HepG2 (cell line): ENCODE results near the gene USF1. TPM values are rescaled to one million over a fixed set of nuclear protein-coding genes. Genes with fewer than 3 reads are reported as not detected.

Experiments used
- ATAC-seq: fragments of 200-7000 bp; cut with Tn5 transposase; 3 replicates; pipeline ENCODE4 v1.9.1; 2020; ENCODE audit warnings: mild to moderate bottlenecking, moderate library complexity
- BruUV-seq: library from RNA; stranded (reverse); fragments of 400-500 nt; replicated peaks from 2 replicates; lab custom pipeline; 2021; lab: Mats Ljungman, UMichigan
- CTCF ChIA-PET: fragments of 300-600 bp; formaldehyde crosslinking; extraction: SDS; loops from one replicate; lab custom pipeline; 2021; ENCODE audit warnings: low total read pairs, inconsistent platforms, low intra/inter-chr PET ratio; lab: Yijun Ruan, JAX
- POLR2A ChIA-PET: fragments of 350-600 bp; sonication (Branson Sonifier 250); formaldehyde crosslinking; loops from one replicate; lab custom pipeline; 2020; ENCODE audit warnings: antibody characterized with exemption, inconsistent platforms; lab: Yijun Ruan, JAX
- DNase-seq: peaks from one replicate; pipeline ENCODE4 v3.0.0-alpha.2; 2015; ENCODE audit warnings: low spot score
- FAIRE-seq: peaks from 3 replicates; lab custom pipeline; 2011; peaks lifted over from hg19 to GRCh38; lab: Jason Lieb, UNC
- H2AFZ ChIP-seq: one replicate; pipeline ENCODE4 v1.6.1; 2011; ENCODE audit warnings: low read length, inconsistent platforms
- H3K27ac ChIP-seq: fragments of 300-600 bp; 3 replicates; pipeline ENCODE4 v1.8.0; 2011; ENCODE audit warnings: mixed run types, mild to moderate bottlenecking, mixed read lengths, low read length, inconsistent platforms; ENCODE audit not compliant: insufficient read depth; ENCODE audit errors: extremely low read length
- H3K27me3 ChIP-seq, 2 experiments: fragments of 200-600 bp in 1 of 2; 2 replicates in 1 of 2; 3 replicates in 1 of 2; pipeline versions ENCODE4 v1.6.0 to v1.8.0; 2011; ENCODE audit warnings: low read length in 2 of 2, mild to moderate bottlenecking in 2 of 2, moderate library complexity in 2 of 2, inconsistent platforms in 1 of 2; ENCODE audit not compliant: insufficient read depth in 2 of 2, control insufficient read depth in 1 of 2
- H3K36me3 ChIP-seq, 2 experiments: fragments of 200-600 bp in 1 of 2; replicated peaks in 1 of 2; 2 replicates in 1 of 2; 3 replicates in 1 of 2; pipeline versions ENCODE4 v1.5.1 to v1.8.0; 2011; ENCODE audit warnings: low read length in 2 of 2, inconsistent platforms in 1 of 2; ENCODE audit not compliant: insufficient read depth in 2 of 2, control insufficient read depth in 1 of 2
- H3K4me1 ChIP-seq: 2 replicates; pipeline ENCODE4 v1.5.1; 2012; ENCODE audit warnings: low read length, inconsistent platforms; ENCODE audit not compliant: insufficient read depth
- H3K4me2 ChIP-seq: 2 replicates; pipeline ENCODE4 v1.6.0; 2011; ENCODE audit warnings: low read depth, low read length, inconsistent platforms
- H3K4me3 ChIP-seq, 3 experiments: fragments of 200-600 bp in 1 of 3; sonication (generic), shearing (Covaris generic) in 1 of 3; replicated peaks in 1 of 3; 2 replicates each; pipeline ENCODE4 v1.5.1; 2011 to 2016; ENCODE audit warnings: low read length in 3 of 3, inconsistent platforms in 2 of 3, low read depth in 2 of 3, mild to moderate bottlenecking in 2 of 3, control low read depth in 1 of 3, mixed read lengths in 1 of 3; ENCODE audit not compliant: insufficient read depth in 1 of 3
- H3K79me2 ChIP-seq: one replicate; pipeline ENCODE4 v1.6.1; 2011; ENCODE audit warnings: low read length, inconsistent platforms; ENCODE audit not compliant: insufficient read depth
- H3K9ac ChIP-seq: 2 replicates; pipeline ENCODE4 v1.6.0; 2011; ENCODE audit warnings: mild to moderate bottlenecking, low read depth, low read length, inconsistent platforms; ENCODE audit not compliant: insufficient read depth
- H3K9me3 ChIP-seq: 2 replicates; pipeline ENCODE4 v1.5.1; 2012; ENCODE audit warnings: mild to moderate bottlenecking, low read length
- H4K20me1 ChIP-seq: 2 replicates; pipeline ENCODE4 v1.6.0; 2011; ENCODE audit warnings: inconsistent platforms, mild to moderate bottlenecking, low read length, moderate library complexity; ENCODE audit not compliant: insufficient read depth
- JUND ChIP-seq: sonication (generic); formaldehyde crosslinking; IDR thresholded peaks from 2 replicates; pipeline ENCODE4 v1.8.0; 2022; ENCODE audit warnings: mild to moderate bottlenecking, missing genetic modification reagents
- NCOA1 ChIP-seq: sonication (generic); formaldehyde crosslinking; IDR thresholded peaks from 2 replicates; pipeline ENCODE4 v1.9.0; 2021; ENCODE audit warnings: missing genetic modification reagents
- NCOA5 ChIP-seq: sonication (generic); formaldehyde crosslinking; IDR thresholded peaks from 2 replicates; pipeline ENCODE4 v1.4.0; 2020; ENCODE audit warnings: missing genetic modification reagents
- NFKB2 ChIP-seq: sonication (generic); formaldehyde crosslinking; IDR thresholded peaks from 2 replicates; pipeline ENCODE4 v1.4.0; 2020; ENCODE audit warnings: missing genetic modification reagents, borderline replicate concordance
- RBFOX2 ChIP-seq: fragments of 200-400 bp; formaldehyde crosslinking; IDR thresholded peaks from 2 replicates; pipeline ENCODE4 v1.6.1; 2017; ENCODE audit warnings: low read depth, mild to moderate bottlenecking, low read length
- YEATS2 ChIP-seq: sonication (generic); formaldehyde crosslinking; IDR thresholded peaks from 2 replicates; pipeline ENCODE4 v1.4.0; 2020; ENCODE audit warnings: missing genetic modification reagents, borderline replicate concordance
- ZBTB14 ChIP-seq: sonication (generic); formaldehyde crosslinking; IDR thresholded peaks from 2 replicates; pipeline ENCODE4 v1.4.0; 2020; ENCODE audit warnings: missing genetic modification reagents
- ZBTB3 ChIP-seq: sonication (generic); formaldehyde crosslinking; IDR thresholded peaks from 2 replicates; pipeline ENCODE4 v1.4.0; 2020; ENCODE audit warnings: low read depth, mild to moderate bottlenecking, moderate library complexity, missing genetic modification reagents, borderline replicate concordance
- ZNF329 ChIP-seq: sonication (generic); formaldehyde crosslinking; IDR thresholded peaks from 2 replicates; pipeline ENCODE4 v1.9.0; 2021; ENCODE audit warnings: low read depth, mild to moderate bottlenecking, missing genetic modification reagents
- ZNF761 ChIP-seq: sonication (generic); formaldehyde crosslinking; conservative IDR thresholded peaks from 2 replicates; pipeline ENCODE4 v1.4.0; 2020; ENCODE audit warnings: mild to moderate bottlenecking, missing genetic modification reagents
- in situ Hi-C: cut with HindIII; loops from 2 replicates; pipeline ENCODE4 v1.10.0; 2017; ENCODE audit warnings: low pct_unique_long_range_greater_than_20kb; ENCODE audit not compliant: extremely low pct_ligation_motif_present
- intact Hi-C: fragments of 100-400 bp; cut with micrococcal nuclease; formaldehyde crosslinking; loops from one replicate; pipeline ENCODE4 v1.10.0; 2022; ENCODE audit not compliant: unreplicated experiment
- polyA plus RNA-seq, 8 experiments: library from polyadenylated mRNA; depleted of rRNA in 3 of 8; stranded (reverse) in 7 of 8; unstranded in 1 of 8; fragments of >200 nt; fragmentation: Illumina TruSeq in 4 of 8; extraction: Trizol in 4 of 8; gene quantifications; 2 replicates each; pipeline versions ENCODE4 v1.2.1 to v1.2.3, GENCODE V29; 2011 to 2016; ENCODE audit warnings: low read depth in 4 of 8, missing spikeins in 1 of 8, mixed read lengths in 1 of 8; ENCODE audit not compliant: insufficient read depth in 1 of 8
- total RNA-seq, 5 experiments: library from RNA; depleted of rRNA; stranded (reverse); fragments of >200 nt; fragmentation: Illumina TruSeq; extraction: Trizol; gene quantifications; 2 replicates each; pipeline ENCODE4 v1.2.3, GENCODE V29; 2016; ENCODE audit warnings: low read depth in 1 of 5

USF1 gene
- total and polyA plus RNA-seq, 2 of the 13 experiments (the other 11 are each of a cell fraction or from before 2014, with no cell fraction given) = 26.9 to 39.4 TPM

DNA sequence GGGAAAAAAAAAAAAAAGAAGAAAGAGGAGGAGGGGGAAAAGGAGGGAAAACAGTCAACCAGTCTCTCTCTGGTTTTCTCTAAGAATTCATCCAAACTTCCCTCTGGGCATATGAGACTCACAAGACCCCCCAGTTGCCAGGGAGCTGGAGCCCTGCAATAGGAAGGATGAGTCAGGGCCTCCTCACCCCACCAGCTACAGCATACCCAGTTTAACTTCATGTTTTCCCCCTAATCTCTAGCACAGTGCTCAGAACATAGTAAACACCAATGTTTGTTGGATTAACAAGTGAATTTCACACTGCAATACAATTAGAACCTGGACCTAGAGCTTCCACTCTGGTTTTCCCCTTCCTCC is 32.7 kb downstream of the USF1 start:
- FAIRE-seq (no peak), ATAC-seq (peak; percentile 8; the same call in 2 of the 3 replicates), DNase-seq (no peak)
- no peaks in the 10 kb centered on the region for H3K9me3 ChIP-seq
- H3K79me2 ChIP-seq = peaks cover 55% of the 10 kb centered on the region
- peak overlapping the region; percentile 44 to 65 (median 51) for H3K4me3 ChIP-seq
- H3K9ac ChIP-seq = peak overlapping the region; percentile 69
- CTCF ChIA-PET = no interaction called here
- no peaks in the 10 kb centered on the region for H3K36me3 ChIP-seq
- no peak overlapping the region for H2AFZ ChIP-seq
- intact Hi-C loops = loop anchor here (1.0 kb wide), 1 partner anchor 8 kb away; the partner anchor contains the start of gene F11R
- H3K4me1 ChIP-seq = peaks cover 52% of the 10 kb centered on the region
- no peaks in the 10 kb centered on the region for H3K27me3 ChIP-seq
- TF ChIP-seq NCOA5 (CRISPR knock-in tag) (no peak), NFKB2 (no peak), JUND (no peak), RBFOX2 (0 out of 2 replicates have a peak, but pooled peaks have one; percentile 1), NCOA1 (CRISPR knock-in tag) (0 out of 2 replicates have a peak, but pooled peaks have one; percentile 22), ZBTB3 (CRISPR knock-in tag) (no peak), ZNF329 (CRISPR knock-in tag) (0 out of 2 replicates have a peak, but pooled peaks have one; percentile 12), ZNF761 (CRISPR knock-in tag) (no peak), YEATS2 (CRISPR knock-in tag) (no peak), ZBTB14 (no peak)
- POLR2A ChIA-PET = interaction anchor here (0.9 to 2.8 kb wide), 15 partner anchors 9 to 189 kb away, joined by 3 to 38 read pairs (median 4); partner anchors contain the start of genes DEDD, F11R, NDUFS2 and NIT1
- no peaks in the 10 kb centered on the region for H4K20me1 ChIP-seq
- TSS peak; percentile 59 for BruUV-seq
- peak overlapping the region; percentile 88 for H3K4me2 ChIP-seq
- peak overlapping the region; percentile 91 for H3K27ac ChIP-seq
- in situ Hi-C loops = no loop called here
